Body of pancreas (tissue), 4 donors: ENCODE data around the gene SOCS1.

Experiments used
- CTCF ChIP-seq, 7 experiments: fragments of 450-650 bp in 4 of 7; fragments of 200-600 bp in 3 of 7; sonication (generic) in 3 of 7; IDR thresholded peaks; one replicate each; pipeline ENCODE4 v1.5.1; 2016 to 2019; ENCODE audit warnings: antibody characterized with exemption in 7 of 7
- POLR2A ChIP-seq, 3 donors: fragments of 450-650 bp; IDR thresholded peaks; one replicate each; pipeline ENCODE4 v1.6.1; 2016; ENCODE audit warnings: antibody characterized with exemption in 3 of 3, mild to moderate bottlenecking in 2 of 3

DNA sequence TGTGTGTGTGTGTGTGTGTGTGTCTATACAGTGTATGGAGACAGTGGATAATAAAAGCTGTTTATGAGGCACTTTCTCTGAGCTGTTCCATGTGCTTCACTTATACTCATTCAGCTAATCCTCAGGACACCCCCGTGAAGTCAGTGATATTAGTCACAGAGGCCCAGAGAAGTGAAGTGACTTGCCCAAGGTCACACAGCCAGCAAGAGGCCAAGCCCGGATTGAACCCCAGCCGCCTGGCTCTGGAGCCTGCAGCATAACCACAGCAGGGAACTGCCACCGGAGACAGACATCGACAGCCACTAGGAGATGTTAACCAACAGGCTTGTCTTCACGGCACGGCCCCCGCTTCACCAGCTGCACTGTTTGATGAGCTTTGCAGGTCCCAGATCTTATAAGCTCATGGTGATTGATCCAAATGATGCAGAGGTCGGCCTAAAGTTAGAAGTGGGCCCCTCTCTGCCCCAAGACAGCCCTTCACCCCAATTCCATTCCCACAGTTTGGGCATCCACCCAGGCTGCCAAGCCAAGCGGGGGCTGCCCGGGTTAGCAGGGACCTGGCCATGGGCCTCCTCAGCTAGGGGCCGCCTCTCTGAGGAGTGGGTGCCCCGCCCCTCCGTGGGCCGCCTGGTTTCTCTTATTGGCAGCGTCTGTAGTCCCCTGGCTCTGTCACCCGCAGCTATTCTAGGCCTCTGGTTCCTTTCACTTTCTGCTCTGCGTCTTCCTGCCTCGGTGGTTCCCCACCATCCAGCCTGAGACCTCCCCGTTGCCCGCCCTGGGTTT lies 30.9 kb downstream of the SOCS1 start:
- TF ChIP-seq CTCF (IDR thresholded peaks at IDR 0.05) (no peak), POLR2A (IDR thresholded peaks at IDR 0.05) (no peak)
